NCI-H774 (cell line): ENCODE results near the gene SLC39A8.

Source experiments
- DNase-seq: peaks from one replicate; lab custom pipeline; 2025; lab: John Stamatoyannopoulos, UW

Gene SLC39A8

GRCh38 chr4:102230194-102230593 lies 115.1 kb downstream of the SLC39A8 start:
- no peak for DNase-seq

GRCh38 chr4:102227388-102227787 lies 117.9 kb downstream of the SLC39A8 start:
- no peak for DNase-seq

- no peak for DNase-seq
These were observed 121.8 kb downstream of the SLC39A8 start for GRCh38 chr4:102223461-102223860.

GRCh38 chr4:102222838-102223409 lies 122.4 kb downstream of the SLC39A8 start:
- DNase-seq, result no peak

GRCh38 chr4:102219129-102219528 lies 126.2 kb downstream of the SLC39A8 start:
- no peak for DNase-seq

GRCh38 chr4:102218656-102219055 lies 126.6 kb downstream of the SLC39A8 start:
- no peak for DNase-seq

GRCh38 chr4:102217775-102218355 lies 127.4 kb downstream of the SLC39A8 start:
- no peak for DNase-seq

- no peak for DNase-seq
These were observed 127.9 kb downstream of the SLC39A8 start for GRCh38 chr4:102217345-102217744.

- DNase-seq, result no peak
These were observed 128.6 kb downstream of the SLC39A8 start for GRCh38 chr4:102216666-102217065.

- no peak for DNase-seq
These were observed 132.3 kb downstream of the SLC39A8 start for GRCh38 chr4:102213031-102213430.
